GM12801 (cell line): ENCODE measurements around the gene MCRIP2.

Experiments used
- CTCF ChIP-seq: IDR thresholded peaks from one replicate; pipeline ENCODE4 v1.5.1; 2011; ENCODE audit warnings: control low read depth; ENCODE audit not compliant: insufficient read length; ENCODE audit errors: extremely low read depth

Gene MCRIP2

GRCh38 chr16:678209-678857, 36.7 kb downstream of the MCRIP2 start:
- no peak for TF ChIP-seq CTCF

GRCh38 chr16:678858-679813, 37.5 kb downstream of the MCRIP2 start:
- no peak for TF ChIP-seq CTCF

- TF ChIP-seq CTCF: no peak
Measured at GRCh38 chr16:679814-680624, 38.4 kb downstream of the MCRIP2 start, which contains the start of gene STUB1. Gene STUB1 (plus strand): TSS chr16:680410. CDS start chr16:680526, 116 bp downstream.

GRCh38 chr16:680625-680945, 39.0 kb downstream of the MCRIP2 start:
- no peak for TF ChIP-seq CTCF

GRCh38 chr16:680967-681745, 39.5 kb downstream of the MCRIP2 start:
- no peak for TF ChIP-seq CTCF

GRCh38 chr16:681746-682427, 40.3 kb downstream of the MCRIP2 start:
- no peak for TF ChIP-seq CTCF
